Spleen (tissue), 11 donors: ENCODE measurements around the gene C5orf58. TPM values are rescaled to one million over a fixed set of nuclear protein-coding genes. Genes with fewer than 3 reads are reported as not detected.

Source experiments
- DNase-seq: peaks from one replicate; pipeline ENCODE4 v3.0.0-alpha.2; 2020
- H3K27ac ChIP-seq, 8 donors: fragments of 200-600 bp; sonication (generic) in 7 of 8; 1 replicate in 4 of 8; 2 replicates in 4 of 8; pipeline versions ENCODE4 v1.5.0 to v1.8.0; 2016 to 2021; ENCODE audit warnings: inconsistent platforms in 4 of 8, mild to moderate bottlenecking in 4 of 8, moderate library complexity in 1 of 8
- H3K27me3 ChIP-seq, 7 donors: fragments of 200-600 bp; sonication (generic) in 6 of 7; replicated peaks in 1 of 7; 1 replicate in 4 of 7; 2 replicates in 3 of 7; pipeline versions ENCODE4 v1.5.0 to v1.8.0; 2016 to 2021; ENCODE audit warnings: inconsistent platforms in 3 of 7, mild to moderate bottlenecking in 1 of 7
- H3K36me3 ChIP-seq, 6 donors: fragments of 200-600 bp; sonication (generic) in 5 of 6; 1 replicate in 4 of 6; 2 replicates in 2 of 6; pipeline versions ENCODE4 v1.5.0 to v1.8.0; 2016 to 2021; ENCODE audit warnings: inconsistent platforms in 2 of 6
- H3K4me1 ChIP-seq, 6 donors: fragments of 200-600 bp; sonication (generic) in 5 of 6; 1 replicate in 3 of 6; 2 replicates in 3 of 6; pipeline versions ENCODE4 v1.5.0 to v1.8.0; 2016 to 2021; ENCODE audit warnings: inconsistent platforms in 3 of 6
- H3K4me3 ChIP-seq, 8 donors: fragments of 200-600 bp; sonication (generic) in 7 of 8; 1 replicate in 4 of 8; 2 replicates in 4 of 8; pipeline versions ENCODE4 v1.5.0 to v1.8.0; 2016 to 2021; ENCODE audit warnings: inconsistent platforms in 4 of 8, mild to moderate bottlenecking in 4 of 8, moderate library complexity in 2 of 8
- H3K9me3 ChIP-seq, 8 donors: fragments of 200-600 bp; sonication (generic) in 7 of 8; 1 replicate in 4 of 8; 2 replicates in 4 of 8; pipeline versions ENCODE4 v1.5.0 to v1.8.0; 2016 to 2021; ENCODE audit warnings: inconsistent platforms in 4 of 8
- CTCF ChIP-seq, 11 experiments: fragments of 200-600 bp in 7 of 11; fragments of 450-650 bp in 4 of 11; sonication (generic) in 4 of 11; IDR thresholded peaks in 8 of 11; conservative IDR thresholded peaks in 3 of 11; 1 replicate in 7 of 11; 2 replicates in 4 of 11; pipeline versions ENCODE4 v1.4.0 to v1.8.0; 2016 to 2021; ENCODE audit warnings: antibody characterized with exemption in 11 of 11, inconsistent platforms in 4 of 11, mild to moderate bottlenecking in 1 of 11
- POLR2A ChIP-seq, 3 donors: fragments of 450-650 bp; IDR thresholded peaks; one replicate each; pipeline ENCODE4 v1.5.1; 2017; ENCODE audit warnings: antibody characterized with exemption in 3 of 3, mild to moderate bottlenecking in 1 of 3
- POLR2AphosphoS5 ChIP-seq, 3 donors: sonication (generic); formaldehyde crosslinking; IDR thresholded peaks; one replicate each; pipeline ENCODE4 v1.5.1; 2017; ENCODE audit warnings: antibody characterized with exemption in 3 of 3
- WGBS, 5 donors: extraction: QIAGEN DNeasy Blood & Tissue Kit in 3 of 5; methylation state at CpG; one replicate each; pipeline versions ENCODE4 v1.1.5 to v1.1.7; 2013 to 2018; 5-methylcytosine and 5-hydroxymethylcytosine counted together
- intact Hi-C: fragments of 100-400 bp; cut with DNase I; formaldehyde crosslinking; loops from one replicate; pipeline ENCODE4 v1.15.0; 2023; ENCODE audit warnings: low total_unique reads
- polyA plus RNA-seq, 3 donors: library from polyadenylated mRNA; stranded (reverse); fragments of 200-250 nt; gene quantifications; one replicate each; pipeline ENCODE4 v1.2.1, GENCODE V29; 2013
- total RNA-seq, 7 donors: library from RNA; depleted of rRNA in 3 of 7; stranded (reverse); fragments of >200 nt in 3 of 7; fragmentation: NEBNext Ultra II Directional in 4 of 7; extraction: Animal tissue kit (Norgen Biotek cat#: 25700) in 4 of 7; gene quantifications; one replicate each; pipeline versions ENCODE4 v1.1.0 to v1.2.1, GENCODE V29; 2016 to 2021
- donor health status: healthy with polysubstance abuse.
- donor health status: DM: no; HTN: no; CAD: no; lungs with moderate emphysema.
- donor health status: DM: no; HTN: no; CAD: no.
- donor health status: Bipolar disorder and iron deficiency.
- donor health status: healthy.
- donor health status: DM: no; HTN: no; CAD: no.
- donor health status: DM: yes; HTN: yes; CAD: no.

The C5orf58 gene
- total and polyA plus RNA-seq, 10 donors, result 0.35 TPM; not detected in 9

- H3K27me3 ChIP-seq, result no peaks in the 10 kb centered on the region
- intact Hi-C loops, result no loop called here
- WGBS, 5 donors, result 61 to 75% (median 69%) methylated on average over 4 of the region's 4 CpGs
- H3K36me3 ChIP-seq, result peaks cover 0 to 92% (median 77%) of the 10 kb centered on the region in 6 donors
- TF ChIP-seq CTCF (IDR thresholded peaks at IDR 0.05 in 8 of 11, conservative IDR thresholded peaks at IDR 0.05 in 3 of 11) (no peak), POLR2AphosphoS5 (IDR thresholded peaks at IDR 0.05) (peak in 1 of 3 donors; percentile 43), POLR2A (IDR thresholded peaks at IDR 0.05) (no peak)
- DNase-seq, result no peak
- no peaks in the 10 kb centered on the region for H3K9me3 ChIP-seq
- peaks cover 0 to 62% (median 18%) of the 10 kb centered on the region in 6 donors for H3K4me1 ChIP-seq
- H3K4me3 ChIP-seq, result no peak overlapping the region
- peak overlapping the region in 3 of 8 donors; percentile 1 to 46 (median 35) for H3K27ac ChIP-seq
Measured at GRCh38 chr5:170249355-170249754, 16.6 kb downstream of the C5orf58 start.

- WGBS, 5 donors, result 76 to 87% (median 82%) methylated on average over 3 of the region's 3 CpGs
- Histone ChIP-seq H3K4me1 (peaks cover 2 to 77% (median 29%) of the 10 kb centered on the region in 6 donors), H3K27ac (no peak overlapping the region), H3K27me3 (no peaks in the 10 kb centered on the region), H3K4me3 (no peak overlapping the region), H3K36me3 (peaks cover 0 to 100% (median 88%) of the 10 kb centered on the region in 6 donors), H3K9me3 (no peaks in the 10 kb centered on the region)
- intact Hi-C loops, result no loop called here
- TF ChIP-seq POLR2A (IDR thresholded peaks at IDR 0.05) (no peak), CTCF (IDR thresholded peaks at IDR 0.05 in 8 of 11, conservative IDR thresholded peaks at IDR 0.05 in 3 of 11) (no peak), POLR2AphosphoS5 (IDR thresholded peaks at IDR 0.05) (no peak)
- no peak for DNase-seq
Measured at GRCh38 chr5:170250810-170251317, 18.1 kb downstream of the C5orf58 start.

GRCh38 chr5:170251462-170251861 lies 18.7 kb downstream of the C5orf58 start:
- Histone ChIP-seq H3K4me1 (peaks cover 2 to 83% (median 32%) of the 10 kb centered on the region in 6 donors), H3K36me3 (peaks cover 0 to 100% (median 88%) of the 10 kb centered on the region in 6 donors), H3K4me3 (no peak overlapping the region), H3K27ac (no peak overlapping the region), H3K27me3 (no peaks in the 10 kb centered on the region), H3K9me3 (no peaks in the 10 kb centered on the region)
- TF ChIP-seq CTCF (IDR thresholded peaks at IDR 0.05 in 8 of 11, conservative IDR thresholded peaks at IDR 0.05 in 3 of 11), result no peak
- no peak for TF ChIP-seq POLR2AphosphoS5 (IDR thresholded peaks at IDR 0.05)
- TF ChIP-seq POLR2A (IDR thresholded peaks at IDR 0.05), result no peak
- 79 to 96% (median 95%) methylated on average over 2 of the region's 2 CpGs for WGBS, 5 donors
- DNase-seq, result no peak
- intact Hi-C loops, result no loop called here

GRCh38 chr5:170252109-170252508 lies 19.3 kb downstream of the C5orf58 start:
- H3K27me3 ChIP-seq, result no peaks in the 10 kb centered on the region
- H3K4me3 ChIP-seq, result no peak overlapping the region
- 80 to 94% (median 89%) methylated on average over 3 of the region's 3 CpGs for WGBS, 5 donors
- intact Hi-C loops, result no loop called here
- H3K36me3 ChIP-seq, result peaks cover 0 to 100% (median 88%) of the 10 kb centered on the region in 6 donors
- DNase-seq, result no peak
- H3K27ac ChIP-seq, result no peak overlapping the region
- TF ChIP-seq CTCF (IDR thresholded peaks at IDR 0.05 in 8 of 11, conservative IDR thresholded peaks at IDR 0.05 in 3 of 11) (no peak), POLR2AphosphoS5 (IDR thresholded peaks at IDR 0.05) (peak in 1 of 3 donors; percentile 11)
- H3K9me3 ChIP-seq, result no peaks in the 10 kb centered on the region
- peaks cover 2 to 90% (median 34%) of the 10 kb centered on the region in 6 donors for H3K4me1 ChIP-seq
